CD4-positive, alpha-beta T cell treated with Interleukin-10 for 1 hour (primary cell): Measurements from ENCODE around the gene ADGRE2.
"Not testable (repeated sequence)": the region's sequence is repeated elsewhere in the genome, so short reads cannot be mapped to it uniquely, and the experiment has no call there.

ENCODE experiments used
- DNase-seq: peaks from one replicate; pipeline ENCODE4 v3.0.0-alpha.2; 2020

ADGRE2 gene

GRCh38 chr19:14777645-14778044 lies 715 bp downstream of the ADGRE2 start:
- DNase-seq = not testable (repeated sequence)

- DNase-seq = no peak
Measured at GRCh38 chr19:14775869-14776586, 2.3 kb downstream of the ADGRE2 start.

- DNase-seq = not testable (repeated sequence)
Measured at GRCh38 chr19:14775326-14775725, 3.0 kb downstream of the ADGRE2 start.

- no peak for DNase-seq
Measured at GRCh38 chr19:14774373-14774772, 4.0 kb downstream of the ADGRE2 start.

GRCh38 chr19:14773722-14774121 lies 4.6 kb downstream of the ADGRE2 start:
- DNase-seq = not testable (repeated sequence)

GRCh38 chr19:14772995-14773394 lies 5.4 kb downstream of the ADGRE2 start:
- DNase-seq = no peak

- DNase-seq = no peak
Measured at GRCh38 chr19:14772467-14772866, 5.9 kb downstream of the ADGRE2 start.

- no peak for DNase-seq
Measured at GRCh38 chr19:14770944-14771839, 7.2 kb downstream of the ADGRE2 start.

GRCh38 chr19:14770136-14770535 lies 8.2 kb downstream of the ADGRE2 start:
- DNase-seq = no peak

GRCh38 chr19:14769201-14769600 lies 9.2 kb downstream of the ADGRE2 start:
- DNase-seq = no peak

- no peak for DNase-seq
Measured at GRCh38 chr19:14768001-14768400, 10.4 kb downstream of the ADGRE2 start.

GRCh38 chr19:14767466-14767971 lies 10.8 kb downstream of the ADGRE2 start:
- no peak for DNase-seq

- not testable (repeated sequence) for DNase-seq
Measured at GRCh38 chr19:14765841-14766240, 12.5 kb downstream of the ADGRE2 start.

- DNase-seq = not testable (repeated sequence)
Measured at GRCh38 chr19:14765403-14765802, 13.0 kb downstream of the ADGRE2 start.

- DNase-seq = no peak
Measured at GRCh38 chr19:14764401-14764800, 14.0 kb downstream of the ADGRE2 start.

GRCh38 chr19:14763497-14764145 lies 14.7 kb downstream of the ADGRE2 start:
- no peak for DNase-seq

GRCh38 chr19:14762111-14762510 lies 16.2 kb downstream of the ADGRE2 start:
- no peak for DNase-seq

- no peak for DNase-seq
Measured at GRCh38 chr19:14761607-14762006, 16.8 kb downstream of the ADGRE2 start.

GRCh38 chr19:14758816-14759215 lies 19.5 kb downstream of the ADGRE2 start:
- DNase-seq = no peak

- no peak for DNase-seq
Measured at GRCh38 chr19:14748601-14749000, 29.8 kb downstream of the ADGRE2 start.

- DNase-seq = no peak
Measured at GRCh38 chr19:14746886-14747285, 31.5 kb downstream of the ADGRE2 start.

- DNase-seq = no peak
Measured at GRCh38 chr19:14735915-14736314, 42.4 kb downstream of the ADGRE2 start.

GRCh38 chr19:14733574-14733973 lies 44.8 kb downstream of the ADGRE2 start:
- no peak for DNase-seq
